GM19372 (cell line): ENCODE measurements around the gene SAMSN1.
"Not testable (repeated sequence)": the region's sequence is repeated elsewhere in the genome, so short reads cannot be mapped to it uniquely, and the experiment has no call there.

Experiments used
- ATAC-seq: cut with Tn5 transposase; IDR thresholded peaks from one replicate; pipeline ENCODE4 v1.9.1; 2021; ENCODE audit warnings: mild to moderate bottlenecking, low read depth, moderate library complexity; ENCODE audit not compliant: unreplicated experiment

The SAMSN1 gene

GRCh38 chr21:14533499-14534428 is 12.4 kb downstream of the SAMSN1 start:
- peak; percentile 71 for ATAC-seq

GRCh38 chr21:14531757-14532316 is 14.3 kb downstream of the SAMSN1 start:
- ATAC-seq = no peak

GRCh38 chr21:14530592-14530991 is 15.5 kb downstream of the SAMSN1 start:
- no peak for ATAC-seq

GRCh38 chr21:14528815-14529214 is 17.3 kb downstream of the SAMSN1 start:
- no peak for ATAC-seq

- ATAC-seq = no peak
Observed at GRCh38 chr21:14527696-14528652, 18.1 kb downstream of the SAMSN1 start.

- ATAC-seq = no peak
Observed at GRCh38 chr21:14526836-14527695, 19.0 kb downstream of the SAMSN1 start.

GRCh38 chr21:14526199-14526598 is 19.9 kb downstream of the SAMSN1 start:
- ATAC-seq = no peak

GRCh38 chr21:14523234-14523633 is 22.9 kb downstream of the SAMSN1 start:
- peak; percentile 81 for ATAC-seq

- ATAC-seq = no peak
Observed at GRCh38 chr21:14522736-14523135, 23.4 kb downstream of the SAMSN1 start.

GRCh38 chr21:14520535-14520934 is 25.6 kb downstream of the SAMSN1 start:
- ATAC-seq = no peak

GRCh38 chr21:14519000-14519399 is 27.1 kb downstream of the SAMSN1 start:
- no peak for ATAC-seq

- no peak for ATAC-seq
Observed at GRCh38 chr21:14513804-14514203, 32.3 kb downstream of the SAMSN1 start.

GRCh38 chr21:14506859-14507457 is 39.2 kb downstream of the SAMSN1 start:
- ATAC-seq = not testable (repeated sequence)

- ATAC-seq = no peak
Observed at GRCh38 chr21:14500873-14501272, 45.2 kb downstream of the SAMSN1 start.

- no peak for ATAC-seq
Observed at GRCh38 chr21:14499316-14499715, 46.8 kb downstream of the SAMSN1 start.

- ATAC-seq = no peak
Observed at GRCh38 chr21:14497825-14498224, 48.3 kb downstream of the SAMSN1 start.

GRCh38 chr21:14495075-14495474 is 51.0 kb downstream of the SAMSN1 start:
- ATAC-seq = no peak

- ATAC-seq = not testable (repeated sequence)
Observed at GRCh38 chr21:14494181-14494580, 51.9 kb downstream of the SAMSN1 start.

- no peak for ATAC-seq
Observed at GRCh38 chr21:14493731-14494130, 52.4 kb downstream of the SAMSN1 start.
